Measurements from ENCODE around the gene AUTS2.
"Not testable (repeated sequence)": the region's sequence is repeated elsewhere in the genome, so short reads cannot be mapped to it uniquely, and the experiment has no call there.

Gene AUTS2

DNA sequence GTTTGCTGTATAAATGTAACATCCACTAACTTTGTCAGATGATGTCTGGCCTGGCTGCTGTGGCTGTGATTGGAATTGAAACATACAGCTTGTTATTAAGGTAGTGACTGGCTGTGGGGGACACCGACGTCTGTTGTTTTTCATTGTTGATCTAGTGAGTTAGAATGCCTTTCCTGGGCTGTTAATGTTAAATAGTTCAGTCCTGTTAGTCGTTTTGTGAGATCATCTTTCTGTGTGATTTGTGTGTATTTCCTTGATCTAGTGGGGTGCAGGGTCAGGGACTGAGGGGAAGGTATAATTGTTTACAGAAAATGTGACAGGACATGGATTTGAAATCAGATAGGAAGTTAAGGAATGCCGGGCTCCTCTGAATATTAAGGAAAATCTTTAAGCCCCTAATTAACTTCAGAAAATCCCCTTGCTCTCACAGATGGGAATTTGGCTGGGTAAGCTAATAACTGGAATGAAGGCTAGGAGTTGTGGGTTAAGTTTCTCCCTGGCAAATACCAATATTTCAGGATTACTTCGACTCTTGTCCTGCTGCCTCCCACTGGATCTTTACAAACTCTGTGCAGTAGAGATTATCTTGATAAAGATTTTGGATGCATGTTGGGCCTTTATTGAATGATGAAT lies 163.1 kb downstream of the AUTS2 start:
- DNase-seq (ENCODE audit: low read depth) = no peak

- no peak for DNase-seq (ENCODE audit: low read depth)
Observed at GRCh38 chr7:69762821-69763352, 164.6 kb downstream of the AUTS2 start.

GRCh38 chr7:69763513-69763912 lies 165.2 kb downstream of the AUTS2 start:
- no peak for DNase-seq (ENCODE audit: low read depth)

- no peak for DNase-seq (ENCODE audit: low read depth)
Observed at GRCh38 chr7:69764147-69764546, 165.9 kb downstream of the AUTS2 start.

GRCh38 chr7:69764681-69765080 lies 166.4 kb downstream of the AUTS2 start:
- no peak for DNase-seq (ENCODE audit: low read depth)

- no peak for DNase-seq (ENCODE audit: low read depth)
Observed at GRCh38 chr7:69765879-69766278, 167.6 kb downstream of the AUTS2 start.

GRCh38 chr7:69768986-69769595 lies 170.8 kb downstream of the AUTS2 start:
- no peak for DNase-seq (ENCODE audit: low read depth)

DNA sequence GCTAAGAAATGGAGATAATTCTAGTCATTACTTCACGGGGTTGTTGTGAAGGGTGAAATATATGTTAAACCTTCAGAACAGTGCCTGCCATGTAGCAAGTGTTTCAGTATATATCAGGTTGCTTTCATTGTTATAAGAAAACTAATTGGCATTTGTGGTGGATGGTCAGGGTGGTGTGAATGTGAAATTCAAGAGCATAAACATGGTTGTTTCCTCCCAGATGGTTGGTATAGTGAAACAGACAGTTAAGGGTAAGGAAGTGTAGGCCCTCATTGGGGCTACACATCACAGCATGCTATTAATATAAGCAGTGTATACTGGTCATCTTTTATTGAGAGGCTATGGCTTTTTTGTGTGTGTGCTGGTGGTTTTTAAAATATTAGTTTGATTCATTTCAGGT lies 171.6 kb downstream of the AUTS2 start:
- no peak for DNase-seq (ENCODE audit: low read depth)

GRCh38 chr7:69770613-69771012 lies 172.3 kb downstream of the AUTS2 start:
- no peak for DNase-seq (ENCODE audit: low read depth)

DNA sequence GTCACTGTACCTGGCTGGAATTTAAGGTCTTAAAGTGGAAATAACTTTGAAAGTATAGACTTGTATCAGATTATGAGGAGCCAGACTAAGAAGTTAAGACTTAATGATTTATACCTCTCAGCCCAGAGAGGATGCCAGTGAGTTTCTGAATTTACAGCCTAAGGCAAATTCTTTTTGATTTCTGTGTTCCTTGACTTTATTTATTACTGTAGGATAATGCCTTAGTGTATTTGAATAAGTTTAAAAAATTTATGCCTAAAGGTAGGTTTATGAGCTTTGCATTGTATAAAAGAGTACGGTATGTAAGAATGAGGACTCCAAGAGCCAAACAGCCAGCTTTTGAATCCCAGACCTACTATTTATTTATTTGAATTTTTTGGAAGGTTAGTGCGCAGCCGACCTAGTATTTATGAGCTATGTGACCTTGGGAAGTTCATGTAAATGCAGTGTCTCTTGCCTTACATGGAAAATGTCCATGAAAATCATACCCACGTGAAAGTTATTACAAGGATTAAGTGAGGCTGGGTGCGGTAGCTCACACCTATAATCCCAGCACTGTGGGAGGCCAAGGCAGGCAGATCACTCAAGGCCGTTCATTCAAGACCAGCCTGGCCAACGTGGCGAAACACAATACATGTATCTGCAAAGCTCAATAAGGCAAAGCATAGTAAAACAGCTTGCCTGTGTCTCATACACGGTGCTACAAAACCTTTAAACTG lies 174.6 kb downstream of the AUTS2 start:
- DNase-seq (ENCODE audit: low read depth) = no peak

DNA sequence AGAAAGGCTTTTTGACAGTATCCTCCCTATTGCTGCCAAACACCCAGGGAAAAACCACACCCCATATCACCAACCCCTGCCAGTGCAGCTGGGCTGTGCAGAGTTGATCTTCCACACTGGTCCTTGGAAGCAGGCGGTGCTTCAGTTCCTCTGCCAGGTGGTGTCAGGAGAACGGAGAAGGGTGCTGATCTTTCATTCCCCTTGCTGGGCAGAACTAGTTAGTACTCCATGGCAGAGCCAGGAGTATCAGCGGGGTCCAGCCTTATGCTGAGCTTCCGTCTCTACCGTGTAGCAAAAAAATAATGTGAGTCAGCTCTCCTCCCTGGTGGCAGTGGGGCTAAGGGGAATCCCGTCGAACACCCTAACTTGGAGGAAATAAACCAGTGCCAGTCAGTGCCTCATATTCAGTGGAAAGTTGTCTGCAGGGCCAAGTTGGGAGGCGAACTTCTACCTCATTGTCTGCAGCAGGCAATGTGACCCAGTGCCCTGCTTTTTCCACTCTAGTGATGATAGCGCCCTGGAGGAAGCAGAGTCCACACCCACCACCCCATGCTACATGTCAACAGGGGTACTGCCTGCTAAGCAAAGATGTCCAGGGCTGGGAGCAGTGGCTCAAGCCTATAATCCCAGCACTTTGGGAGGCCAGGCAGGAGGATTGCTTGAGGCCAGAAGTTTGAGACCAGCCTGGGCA lies 175.4 kb downstream of the AUTS2 start:
- no peak for DNase-seq (ENCODE audit: low read depth)

GRCh38 chr7:69775231-69775771 lies 177.0 kb downstream of the AUTS2 start:
- DNase-seq (ENCODE audit: low read depth) = no peak

GRCh38 chr7:69776611-69777010 lies 178.3 kb downstream of the AUTS2 start:
- no peak for DNase-seq (ENCODE audit: low read depth)

DNA sequence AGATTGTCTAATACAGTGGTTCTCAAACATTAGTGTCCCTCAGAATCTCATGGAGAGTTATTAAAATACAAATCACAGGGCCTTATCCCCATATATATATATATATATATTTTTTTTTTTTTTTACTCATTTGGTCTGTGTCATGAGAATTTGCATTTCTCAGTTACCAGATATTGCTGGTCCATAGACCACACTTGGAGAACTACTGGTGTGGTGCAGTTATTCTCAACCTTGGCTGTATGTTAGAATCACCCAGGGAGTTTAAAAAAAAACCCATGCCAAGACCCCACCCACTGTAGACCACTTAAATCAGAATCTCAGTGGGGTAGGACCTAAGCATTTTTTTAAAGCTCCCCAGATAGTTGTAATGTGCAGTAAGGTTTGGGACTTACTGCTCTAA lies 179.9 kb downstream of the AUTS2 start:
- DNase-seq (ENCODE audit: low read depth) = no peak

DNA sequence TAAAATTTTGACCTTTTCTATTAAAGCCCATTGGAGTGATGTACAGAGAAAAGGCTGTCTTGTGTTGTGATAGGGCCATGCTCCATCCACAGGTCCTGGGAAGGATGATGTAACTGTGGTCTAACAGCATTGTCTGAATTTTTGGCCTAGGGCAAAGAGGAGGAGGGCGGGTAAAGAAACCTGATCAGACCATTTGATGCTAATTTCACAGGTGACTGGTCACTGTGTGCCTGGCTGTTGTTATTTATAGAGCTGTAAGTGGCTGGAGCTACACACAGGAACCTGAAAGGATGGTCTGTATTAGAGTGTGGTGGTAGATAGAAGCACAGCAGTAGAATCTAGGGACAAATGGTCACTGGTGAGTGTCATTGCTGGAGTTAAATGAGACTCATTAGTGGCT lies 182.1 kb downstream of the AUTS2 start:
- no peak for DNase-seq (ENCODE audit: low read depth)

- DNase-seq (ENCODE audit: low read depth) = no peak
Observed at GRCh38 chr7:69781412-69781846, 183.2 kb downstream of the AUTS2 start.

GRCh38 chr7:69782917-69783684 lies 184.8 kb downstream of the AUTS2 start:
- no peak for DNase-seq (ENCODE audit: low read depth)

- not testable (repeated sequence) for DNase-seq (ENCODE audit: low read depth)
Observed at GRCh38 chr7:69786130-69786529, 187.9 kb downstream of the AUTS2 start.

- no peak for DNase-seq (ENCODE audit: low read depth)
Observed at GRCh38 chr7:69786730-69787395, 188.6 kb downstream of the AUTS2 start.

- DNase-seq (ENCODE audit: low read depth) = no peak
Observed at GRCh38 chr7:69787736-69788431, 189.6 kb downstream of the AUTS2 start.
